Dedifferentiated amniotic fluid mesenchymal stem cell (primary cell): ENCODE data around the gene SLC39A12.
"Not testable (repeated sequence)": the region's sequence is repeated elsewhere in the genome, so short reads cannot be mapped to it uniquely, and the experiment has no call there.

Experiments used
- DNase-seq: peaks from one replicate; pipeline ENCODE4 v3.0.0-alpha.2; 2016; ENCODE audit errors: extremely low spot score

The SLC39A12 gene

GRCh38 chr10:17951868-17952371, at the start of gene SLC39A12:
SLC39A12 (plus strand) TSS chr10:17951918; CDS start chr10:17953277, 1,359 bp downstream.
- DNase-seq, result no peak

- DNase-seq, result no peak
Measured at GRCh38 chr10:17904564-17904963, 47.2 kb upstream of the SLC39A12 start.

DNA sequence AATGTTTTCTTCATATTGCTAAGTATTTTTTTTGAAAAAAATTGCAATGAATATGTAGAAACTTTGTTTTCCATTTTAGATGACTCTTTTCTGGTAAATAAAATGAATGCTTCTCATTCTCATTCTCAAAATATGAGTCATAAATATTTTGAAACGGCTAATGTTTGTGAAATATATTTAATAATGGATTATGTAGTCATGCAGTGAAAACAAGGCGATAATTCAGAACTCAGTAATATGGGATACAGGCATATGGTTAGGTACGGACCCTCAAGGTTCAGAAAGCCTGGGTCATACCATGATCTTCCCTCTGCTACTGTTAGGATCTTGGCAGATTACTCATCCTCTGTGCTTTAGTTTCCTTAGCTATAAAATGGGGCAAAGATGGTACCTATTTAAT, 46.2 kb upstream of the SLC39A12 start:
- no peak for DNase-seq

GRCh38 chr10:17906002-17906401, 45.7 kb upstream of the SLC39A12 start:
- no peak for DNase-seq

DNA sequence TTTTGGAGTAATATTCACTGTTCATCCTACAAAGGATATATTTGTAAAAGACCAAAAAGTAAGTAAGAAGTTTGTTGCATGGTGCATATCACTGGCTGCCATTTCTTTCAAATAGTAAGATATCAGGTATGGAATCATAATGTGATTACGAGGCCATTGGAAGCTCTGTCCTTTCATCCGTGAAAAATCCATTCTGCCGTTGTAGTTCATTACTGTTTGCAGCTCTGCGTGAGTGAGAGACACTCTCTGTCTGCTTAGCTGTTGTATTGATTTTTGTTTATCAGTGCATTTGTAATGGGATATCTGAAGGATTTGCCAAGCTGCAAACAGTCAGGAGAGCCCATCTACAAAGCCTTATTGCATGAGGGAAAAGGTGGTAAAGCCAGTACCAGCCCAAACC, 44.1 kb upstream of the SLC39A12 start:
- no peak for DNase-seq

- DNase-seq, result peak; percentile 66
Measured at GRCh38 chr10:17910125-17910789, 41.5 kb upstream of the SLC39A12 start.

GRCh38 chr10:17912754-17913153, 39.0 kb upstream of the SLC39A12 start:
- DNase-seq, result no peak

DNA sequence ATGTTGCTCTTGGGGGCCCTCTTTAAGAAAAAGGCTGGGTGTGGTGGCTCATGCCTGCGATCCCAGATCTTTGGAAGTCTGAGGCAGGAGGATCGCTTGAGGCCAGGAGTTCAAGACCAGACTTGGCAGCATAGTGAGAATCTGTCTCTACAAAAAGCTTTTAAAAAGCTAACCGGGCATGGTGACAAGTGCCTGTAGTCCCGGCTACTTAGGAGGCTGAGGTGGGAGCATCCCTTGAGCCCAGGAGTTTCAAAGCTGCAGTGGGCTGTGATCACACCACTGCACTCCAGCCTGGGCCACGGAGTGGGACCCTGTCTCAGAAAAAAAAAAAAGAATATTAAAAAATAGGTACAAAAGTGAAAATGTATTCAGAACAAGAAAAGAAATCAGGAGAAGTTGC, 38.1 kb upstream of the SLC39A12 start:
- no peak for DNase-seq

DNA sequence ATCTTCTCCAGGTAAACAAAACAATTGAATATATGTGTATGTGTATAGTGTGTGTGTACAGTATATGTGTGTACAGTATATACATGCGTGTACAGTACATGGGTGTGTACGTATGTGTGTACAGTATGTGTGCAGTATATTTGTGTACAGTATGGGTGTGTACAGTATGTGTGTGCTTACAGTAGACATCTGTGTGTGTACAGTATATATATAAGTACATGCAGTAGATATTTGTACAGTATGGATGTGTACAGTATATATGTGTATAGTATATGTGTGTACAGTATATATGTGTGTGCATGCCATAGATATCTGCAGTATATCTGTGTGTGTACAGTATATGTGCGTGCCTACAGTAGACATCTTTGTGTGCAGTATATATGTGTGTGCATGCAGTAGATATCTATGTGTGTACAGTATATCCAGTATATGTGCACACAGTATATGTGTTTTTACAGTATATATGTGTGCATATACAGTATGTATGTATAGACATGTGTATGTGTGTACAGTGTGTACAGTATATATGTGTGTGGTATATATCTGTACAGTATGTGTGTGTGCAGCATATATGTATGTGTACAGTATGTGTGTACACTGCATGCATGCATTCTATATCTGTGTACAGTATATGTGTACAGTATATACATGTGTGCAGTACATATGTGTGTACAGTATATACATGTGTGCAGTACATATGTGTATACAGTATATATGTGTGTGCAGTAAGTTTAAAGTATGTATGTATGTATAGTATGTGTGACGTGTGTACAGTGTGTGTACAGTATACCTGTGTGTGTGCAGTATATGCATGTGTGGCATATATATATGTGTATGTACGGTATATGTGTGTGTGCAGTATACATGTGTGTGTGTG, 37.3 kb upstream of the SLC39A12 start:
- no peak for DNase-seq

GRCh38 chr10:17915181-17915580, 36.5 kb upstream of the SLC39A12 start:
- DNase-seq, result no peak

DNA sequence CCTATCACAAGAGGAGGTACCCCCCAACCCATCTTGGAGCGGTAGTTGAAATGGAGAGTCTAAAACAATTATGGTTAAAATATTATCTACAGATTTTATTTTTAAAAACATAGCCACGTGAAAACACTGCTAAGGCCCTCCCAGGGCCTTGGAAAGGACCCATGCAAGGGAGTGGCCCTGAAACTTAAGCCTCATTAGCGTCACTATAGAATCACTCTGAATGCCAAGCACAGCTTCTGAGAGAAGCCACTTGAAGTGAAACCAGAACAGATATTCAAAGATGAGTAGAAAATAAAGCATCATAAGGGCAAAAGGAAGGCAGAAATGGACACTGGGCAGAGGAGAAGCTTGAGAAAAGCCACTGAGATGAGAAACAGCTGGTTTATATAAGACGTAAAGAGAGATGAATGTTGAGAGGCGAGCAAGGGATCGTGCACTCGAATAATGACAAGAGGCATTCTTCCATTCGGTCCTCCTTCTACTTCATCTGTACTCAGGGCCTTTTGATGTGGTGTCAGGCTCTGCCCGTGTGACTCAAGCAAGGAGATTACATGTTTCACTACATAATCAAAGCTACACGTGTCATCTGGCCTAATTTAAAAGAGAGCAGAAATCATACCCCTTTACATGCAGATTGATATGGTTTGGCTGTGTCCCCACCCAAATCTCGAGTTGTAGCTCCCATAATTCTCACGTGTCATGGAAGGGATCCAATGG, 33.4 kb upstream of the SLC39A12 start:
- DNase-seq, result no peak

DNA sequence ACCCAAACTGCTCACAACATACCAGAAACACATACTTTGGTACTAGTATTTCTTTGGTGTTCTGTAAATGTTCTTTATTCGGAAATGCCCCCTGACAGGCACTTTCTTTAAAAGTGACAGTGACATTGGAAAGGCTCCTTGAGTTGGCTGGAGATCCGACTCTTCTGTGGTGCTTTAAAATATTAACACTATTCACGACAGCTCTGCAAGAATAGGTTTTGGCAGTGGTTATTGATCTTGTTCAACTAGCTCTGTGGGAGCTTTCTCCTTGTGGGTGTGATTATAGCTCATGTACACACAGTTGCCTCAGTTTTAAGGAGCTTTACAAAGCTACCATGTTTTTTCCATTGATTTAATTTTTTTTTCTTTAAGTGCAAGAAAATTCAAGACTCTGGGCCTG, 30.3 kb upstream of the SLC39A12 start:
- no peak for DNase-seq

- peak; percentile 85 for DNase-seq
Measured at GRCh38 chr10:17923728-17924127, 28.0 kb upstream of the SLC39A12 start.

- DNase-seq, result no peak
Measured at GRCh38 chr10:17943033-17943745, 8.5 kb upstream of the SLC39A12 start.

- not testable (repeated sequence) for DNase-seq
Measured at GRCh38 chr10:17950269-17950668, 1.4 kb upstream of the SLC39A12 start.

DNA sequence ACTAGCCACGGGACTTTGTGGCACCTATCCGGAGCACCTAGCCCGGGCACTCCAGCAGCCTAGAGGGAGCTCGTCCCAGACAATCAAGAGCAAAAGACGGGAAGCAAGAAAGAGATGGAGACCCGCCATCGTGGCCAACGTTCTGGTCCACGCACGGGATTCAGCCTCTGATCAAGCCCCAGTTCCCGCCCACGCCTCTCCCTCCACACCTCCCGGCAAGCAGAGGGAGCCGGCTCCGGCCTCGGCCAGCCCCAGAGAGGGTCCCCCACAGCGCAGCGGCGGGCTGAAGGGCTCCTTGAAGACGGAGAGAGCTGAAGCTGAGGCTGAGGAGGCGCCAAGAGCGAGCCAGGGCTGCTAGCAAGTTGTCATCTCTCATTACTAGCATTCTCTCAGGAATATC, 992 bp upstream of the SLC39A12 start:
- DNase-seq, result no peak

GRCh38 chr10:17954372-17954771, 2.7 kb downstream of the SLC39A12 start:
- not testable (repeated sequence) for DNase-seq

DNA sequence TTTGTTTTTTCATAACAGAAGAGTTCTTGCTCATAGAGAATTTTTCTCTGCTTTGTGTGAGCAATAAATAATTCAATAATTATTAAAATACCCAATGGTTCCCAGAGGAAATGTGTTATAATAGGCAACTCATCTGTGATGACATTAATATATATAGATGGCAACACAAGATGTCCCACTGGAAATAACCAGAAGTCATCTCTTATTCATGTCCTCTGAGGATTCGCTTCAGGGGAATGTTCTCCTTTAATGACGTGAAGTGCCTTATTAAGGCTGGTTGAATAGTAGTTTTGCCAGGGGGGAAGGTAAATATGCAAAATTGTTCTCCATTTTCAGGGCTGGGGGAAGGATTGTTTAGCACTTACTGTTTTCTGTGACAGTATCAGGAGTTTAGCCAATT, 3.1 kb downstream of the SLC39A12 start:
- no peak for DNase-seq

DNA sequence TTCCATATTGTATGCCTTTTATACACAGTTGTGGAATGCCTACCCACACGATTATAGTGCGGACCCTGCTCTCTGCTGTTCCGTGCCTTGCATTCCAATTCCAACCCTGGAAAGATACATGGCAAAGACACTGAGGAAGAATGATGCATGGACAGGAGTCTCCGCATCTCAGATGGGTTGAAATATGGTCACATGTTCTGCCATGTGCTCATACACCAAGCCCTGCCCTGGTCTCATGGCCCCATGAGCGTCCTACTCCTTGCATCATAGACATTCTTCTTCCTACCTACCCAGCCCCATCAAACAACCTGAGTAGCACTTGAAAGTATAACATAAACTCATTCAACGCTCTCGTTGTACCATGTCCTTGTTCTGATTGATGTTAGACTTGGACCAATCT, 6.3 kb downstream of the SLC39A12 start:
- DNase-seq, result no peak

DNA sequence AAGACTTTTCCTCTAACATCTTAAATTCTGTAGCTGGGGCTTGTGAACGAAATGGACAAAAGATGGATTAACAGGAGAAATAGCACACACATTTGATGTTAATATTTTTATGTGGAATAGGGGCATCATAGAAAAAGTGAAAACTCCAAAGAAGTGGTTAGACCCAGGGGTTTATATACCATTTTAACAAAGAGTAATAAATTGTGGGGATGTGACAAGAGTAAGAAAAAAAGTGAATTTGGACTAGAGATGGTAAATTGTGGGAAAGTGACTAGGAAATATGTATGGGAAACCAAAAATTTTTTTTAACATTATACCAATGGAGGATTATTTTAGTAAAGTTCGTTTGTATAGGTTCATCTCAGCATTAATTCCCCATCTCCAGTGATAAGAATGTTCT, 8.2 kb downstream of the SLC39A12 start:
- no peak for DNase-seq

DNA sequence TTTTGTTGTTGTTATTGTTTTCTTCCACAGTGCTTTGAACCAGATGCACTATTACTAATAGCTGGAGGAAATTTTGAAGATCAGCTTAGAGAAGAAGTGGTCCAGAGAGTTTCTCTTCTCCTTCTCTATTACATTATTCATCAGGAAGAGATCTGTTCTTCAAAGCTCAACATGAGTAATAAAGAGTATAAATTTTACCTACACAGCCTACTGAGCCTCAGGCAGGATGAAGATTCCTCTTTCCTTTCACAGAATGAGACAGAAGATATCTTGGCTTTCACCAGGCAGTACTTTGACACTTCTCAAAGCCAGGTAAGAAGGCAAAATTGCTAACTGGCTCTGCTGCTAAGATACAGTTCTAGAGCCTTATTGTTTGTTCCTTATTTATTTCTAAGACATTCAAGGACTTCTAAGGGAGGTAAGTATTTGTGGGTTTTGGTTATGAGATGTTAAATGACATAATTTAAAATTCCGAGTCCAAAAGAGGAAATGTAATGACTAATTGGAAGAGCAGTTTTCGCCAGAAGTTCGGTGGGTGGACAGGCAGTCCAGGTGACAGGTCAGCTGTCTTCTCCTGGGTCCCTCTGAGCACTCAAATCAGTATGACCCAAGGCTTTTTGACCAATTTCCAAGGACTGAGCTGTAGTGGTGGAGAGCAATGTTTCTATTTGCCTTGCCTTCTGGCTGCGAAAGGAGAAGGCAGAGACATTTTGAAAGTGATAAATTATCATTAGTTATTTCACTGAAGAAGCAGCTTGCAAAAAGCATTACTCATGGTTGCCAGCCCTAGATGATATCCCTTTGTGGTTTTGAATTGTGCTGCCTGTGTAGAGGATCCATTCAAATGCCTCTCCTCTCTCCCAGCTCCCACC, 10.1 kb downstream of the SLC39A12 start:
- DNase-seq, result no peak
